NCI-H524 treated with DMSO at 0.1 percent for 48 hours (cell line): ENCODE measurements around the gene GABRP.
"Not testable (repeated sequence)": the region's sequence is repeated elsewhere in the genome, so short reads cannot be mapped to it uniquely, and the experiment has no call there.

Experiments used
- DNase-seq: peaks from one replicate; lab custom pipeline; 2025; lab: John Stamatoyannopoulos, UW

Gene GABRP

DNA sequence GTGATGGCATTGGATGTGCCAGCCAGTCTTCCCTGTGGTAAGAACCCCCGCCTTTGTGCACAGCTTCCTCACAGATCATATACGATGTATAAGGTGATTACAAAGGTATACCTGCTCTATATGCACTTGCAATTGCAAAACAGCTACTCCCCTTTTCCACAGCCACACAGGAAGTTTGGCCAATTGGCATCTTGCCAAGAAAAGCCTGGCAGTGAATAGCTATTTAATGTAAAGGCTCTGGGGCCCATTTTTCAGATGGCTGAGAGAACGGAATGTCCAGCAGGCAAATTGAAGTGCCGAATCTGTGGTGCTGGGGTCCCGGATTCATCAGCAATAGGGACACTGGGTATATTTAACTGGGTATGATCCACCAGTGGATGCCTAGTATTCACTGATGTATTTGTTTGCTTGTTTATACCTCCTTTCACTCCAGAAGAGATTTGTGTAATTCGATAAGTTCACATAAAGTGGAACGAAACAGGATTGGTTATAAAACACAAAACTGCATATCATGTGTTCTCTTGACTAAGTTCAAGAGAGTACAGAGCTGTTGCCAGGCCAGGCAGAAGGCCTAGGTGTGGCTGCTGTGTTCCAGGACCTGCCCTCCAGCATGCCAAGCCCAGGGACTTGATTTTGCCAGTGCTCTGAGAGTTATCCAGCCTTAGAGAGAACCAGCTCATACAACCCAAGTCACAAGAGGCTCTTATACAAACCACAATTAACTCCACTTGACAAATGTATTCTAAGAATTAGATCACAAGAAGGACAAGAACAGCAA, 27.7 kb upstream of the GABRP start:
- DNase-seq = no peak

DNA sequence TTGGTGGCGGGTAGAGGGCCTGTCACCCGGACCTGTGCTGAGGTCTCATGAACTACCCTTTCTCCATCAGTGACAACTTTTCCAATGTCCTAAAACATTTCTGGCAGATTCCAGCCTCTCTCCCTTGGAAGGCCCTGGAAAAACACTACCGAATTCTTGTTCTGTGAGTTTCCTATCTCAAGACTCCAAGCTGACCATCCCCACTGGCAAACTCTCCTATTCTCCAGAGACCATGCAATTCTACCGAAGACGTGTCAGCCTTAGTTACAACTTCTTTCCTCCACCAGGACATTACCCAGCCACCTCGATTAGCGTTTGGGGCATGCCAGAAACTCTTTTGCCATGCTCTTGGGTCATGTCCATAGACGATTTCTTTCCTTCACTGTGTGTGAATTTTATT, 26.8 kb upstream of the GABRP start:
- DNase-seq = no peak

DNA sequence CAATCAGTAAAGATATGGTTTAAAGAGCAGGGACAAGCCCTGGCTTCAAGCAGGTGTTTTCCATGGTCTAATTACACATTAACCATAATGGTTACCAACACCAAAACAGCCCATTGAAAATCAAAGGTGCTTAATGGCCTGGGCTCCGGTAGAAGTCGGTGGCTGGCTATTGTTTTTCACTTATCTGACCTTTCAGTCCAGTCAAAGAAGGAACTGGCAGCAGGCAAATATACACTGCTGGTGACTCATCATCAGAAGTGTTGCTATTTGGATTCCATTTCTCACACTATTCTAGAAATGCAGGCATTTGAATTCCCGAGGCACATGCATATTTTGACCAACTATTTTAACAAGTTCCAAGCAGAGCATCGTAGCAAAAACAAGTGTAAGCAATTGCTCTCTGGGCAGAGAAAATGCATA, 26.3 kb upstream of the GABRP start:
- DNase-seq = no peak

DNA sequence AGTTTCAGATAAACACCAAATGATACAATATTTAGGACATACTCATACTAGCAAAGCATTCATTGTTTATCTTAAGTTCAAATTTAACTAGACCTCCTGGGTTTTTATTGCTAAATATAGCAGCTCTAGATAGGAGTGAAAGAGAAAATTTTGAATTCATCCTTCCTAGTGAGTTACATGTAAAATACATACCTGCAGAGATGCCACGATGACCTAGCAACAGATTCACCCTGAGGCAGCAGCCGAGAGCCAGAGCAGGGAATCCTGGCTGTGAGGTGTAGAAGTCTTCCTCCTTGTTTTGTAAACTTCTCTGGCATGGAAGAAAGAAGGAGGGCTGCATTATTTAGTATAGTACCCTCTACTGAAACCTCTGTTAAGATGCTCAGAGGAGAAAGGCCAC, 25.9 kb upstream of the GABRP start:
- no peak for DNase-seq

DNA sequence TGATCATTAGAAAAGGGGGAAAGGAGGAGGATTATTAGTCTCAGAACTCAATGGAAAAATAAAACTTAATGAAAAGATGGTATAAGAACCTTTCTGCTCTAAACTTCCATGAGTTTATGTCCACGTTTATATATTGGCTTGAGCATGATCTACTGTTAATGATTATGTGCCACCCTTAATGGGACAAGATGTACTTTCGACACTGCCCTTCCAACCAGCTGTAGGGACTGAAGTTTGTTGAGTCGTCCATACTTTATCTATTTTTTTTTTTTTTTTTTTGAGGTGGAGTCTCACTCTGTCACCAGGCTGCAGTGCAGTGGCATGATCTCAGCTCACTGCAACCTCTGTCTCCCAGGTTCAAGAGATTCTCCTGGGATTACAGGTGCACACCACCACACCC, 25.0 kb upstream of the GABRP start:
- no peak for DNase-seq

DNA sequence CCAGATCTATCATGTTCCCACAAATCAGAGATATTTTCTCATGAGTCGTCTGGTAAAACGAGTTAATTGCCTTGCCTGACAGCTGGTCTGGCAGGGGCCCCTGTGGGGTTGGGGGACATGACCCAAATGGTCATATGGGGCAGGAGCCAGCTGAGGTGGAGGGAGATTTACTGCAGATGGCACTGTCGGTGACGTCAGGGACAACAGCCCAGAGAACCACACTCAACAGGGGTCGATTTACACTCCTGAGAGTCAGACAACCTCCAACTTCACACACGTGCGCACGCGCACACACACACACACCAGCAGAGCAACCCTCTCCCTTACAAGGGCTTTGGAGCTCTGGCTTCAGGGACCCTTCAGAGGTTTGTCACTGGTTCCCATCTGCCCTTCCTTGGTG, 23.4 kb upstream of the GABRP start:
- DNase-seq = peak; percentile 55

DNA sequence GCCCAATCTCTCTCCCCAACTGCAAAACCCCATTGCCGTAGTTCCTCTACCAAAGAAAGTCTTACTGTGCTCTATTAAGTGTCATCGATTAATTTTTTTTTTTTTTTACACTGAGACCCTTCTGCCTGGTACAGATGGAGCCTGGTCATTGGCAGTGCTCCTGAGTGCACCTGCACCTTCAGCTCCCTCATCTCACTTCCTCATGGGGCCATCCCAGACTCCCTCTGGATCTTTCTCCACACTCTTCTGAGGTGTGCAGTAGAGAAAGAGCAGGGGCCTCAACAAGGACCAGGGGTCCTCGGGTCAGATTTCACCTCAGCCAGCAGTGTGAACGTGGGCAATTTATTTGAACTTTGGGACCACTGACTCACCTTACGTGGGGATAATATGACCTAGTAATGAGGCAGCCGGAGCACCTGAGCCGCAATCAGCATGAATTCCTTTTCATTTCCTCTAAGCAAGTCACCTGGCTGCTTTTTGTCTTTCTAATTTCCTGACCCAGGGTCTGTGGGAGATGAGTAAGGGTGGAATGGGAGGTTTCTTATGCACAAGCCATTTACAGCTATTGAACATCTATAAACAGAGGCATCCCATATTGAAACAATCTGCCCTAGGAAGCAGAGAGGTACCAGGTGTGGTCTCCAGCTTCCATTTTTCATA, 22.3 kb upstream of the GABRP start:
- DNase-seq = no peak

DNA sequence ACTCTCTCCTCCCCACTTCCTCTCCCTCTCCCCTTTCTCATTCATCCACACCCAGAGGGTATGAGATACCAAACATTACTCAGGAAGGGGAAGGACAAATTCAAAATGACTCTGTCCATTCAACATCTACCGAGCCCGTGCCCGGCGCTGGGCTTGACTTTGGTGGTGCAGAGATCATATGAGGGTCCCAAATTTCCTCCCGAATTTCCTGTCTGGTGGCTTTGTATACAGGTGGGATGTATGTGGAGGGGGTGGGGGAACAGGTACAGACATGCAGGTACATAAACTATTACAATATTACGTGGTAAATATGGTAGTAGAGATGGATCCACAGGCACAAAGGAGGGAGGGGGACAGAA, 21.8 kb upstream of the GABRP start:
- DNase-seq = no peak

DNA sequence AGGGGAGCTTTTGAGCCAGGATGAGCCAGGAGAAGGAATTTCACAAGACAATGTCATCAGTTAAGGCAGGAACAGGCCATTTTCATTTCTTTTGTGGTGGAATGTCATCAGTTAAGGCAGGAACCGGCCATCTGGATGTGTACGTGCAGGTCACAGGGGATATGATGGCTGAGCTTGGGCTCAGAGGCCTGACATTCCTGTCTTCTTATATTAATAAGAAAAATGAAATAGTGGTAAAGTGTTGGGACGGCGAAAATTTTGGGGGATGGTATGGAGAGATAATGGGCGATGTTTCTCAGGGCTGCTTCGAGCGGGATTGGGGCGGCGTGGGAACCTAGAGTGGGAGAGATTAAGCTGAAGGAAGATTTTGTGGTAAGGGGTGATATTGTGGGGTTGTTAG, 21.2 kb upstream of the GABRP start:
- DNase-seq = not testable (repeated sequence)

DNA sequence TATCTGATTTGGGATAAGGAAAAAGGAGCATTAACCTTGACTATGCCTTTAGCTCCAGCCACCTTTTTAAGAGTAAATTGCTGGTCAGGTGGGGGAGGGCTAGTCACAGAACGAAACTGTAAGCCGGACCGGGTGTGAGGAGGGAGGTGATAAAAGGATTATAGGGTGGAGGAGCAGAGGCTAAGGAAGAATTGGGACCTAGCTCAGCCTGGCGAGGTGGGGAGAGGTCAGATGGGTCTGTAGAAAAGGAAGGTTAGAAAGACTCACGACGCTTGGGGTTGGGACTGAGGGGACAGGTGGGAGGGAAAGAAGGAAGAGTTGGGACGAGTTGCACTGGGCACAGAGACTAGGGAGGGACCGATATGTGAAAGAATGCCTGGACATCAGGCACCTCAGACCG, 17.7 kb upstream of the GABRP start:
- DNase-seq = not testable (repeated sequence)

DNA sequence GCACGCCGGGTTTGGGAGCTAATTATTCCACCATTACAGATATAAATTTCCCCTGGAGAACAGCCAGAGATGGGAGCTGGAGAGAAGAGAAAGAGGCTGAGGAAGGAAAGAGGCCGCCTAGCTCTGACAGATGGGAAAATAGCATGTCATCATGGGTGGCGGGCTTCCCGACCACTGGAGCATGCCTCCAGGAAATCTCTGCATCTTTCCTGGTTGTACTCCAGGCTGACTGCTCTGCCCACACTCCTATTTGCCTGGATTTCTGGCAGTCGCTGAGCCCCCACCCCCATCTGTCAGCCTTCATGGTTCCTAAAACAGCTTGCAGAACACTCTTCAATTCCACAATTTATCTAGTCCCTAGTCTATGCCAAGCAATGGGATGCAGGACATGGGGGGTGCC, 14.3 kb upstream of the GABRP start:
- DNase-seq = peak; percentile 19

DNA sequence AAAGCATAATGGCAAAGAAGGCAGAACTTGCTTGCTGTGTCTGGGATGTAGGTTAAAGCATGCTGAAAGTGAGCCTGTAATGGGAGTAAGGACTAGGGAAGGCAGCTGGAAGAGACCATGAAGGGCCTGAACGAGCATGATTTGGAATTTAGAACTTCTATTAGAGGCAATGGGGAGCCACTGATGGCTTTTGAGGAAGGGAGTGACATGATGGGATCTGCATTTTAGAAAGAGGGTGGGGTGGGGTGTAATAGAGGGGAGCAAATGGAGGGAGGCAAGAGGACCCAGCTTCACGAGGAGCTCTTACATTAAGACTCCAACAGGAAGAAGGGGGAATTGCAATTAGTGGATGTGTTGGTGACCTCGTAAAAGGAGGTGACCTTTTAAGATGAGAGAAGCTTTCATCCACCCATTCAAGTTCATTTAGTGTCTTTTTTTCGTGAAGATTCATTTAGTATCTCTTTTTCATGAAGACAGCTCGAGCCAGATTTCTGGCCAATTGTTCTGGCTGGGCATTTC, 13.6 kb upstream of the GABRP start:
- DNase-seq = no peak

DNA sequence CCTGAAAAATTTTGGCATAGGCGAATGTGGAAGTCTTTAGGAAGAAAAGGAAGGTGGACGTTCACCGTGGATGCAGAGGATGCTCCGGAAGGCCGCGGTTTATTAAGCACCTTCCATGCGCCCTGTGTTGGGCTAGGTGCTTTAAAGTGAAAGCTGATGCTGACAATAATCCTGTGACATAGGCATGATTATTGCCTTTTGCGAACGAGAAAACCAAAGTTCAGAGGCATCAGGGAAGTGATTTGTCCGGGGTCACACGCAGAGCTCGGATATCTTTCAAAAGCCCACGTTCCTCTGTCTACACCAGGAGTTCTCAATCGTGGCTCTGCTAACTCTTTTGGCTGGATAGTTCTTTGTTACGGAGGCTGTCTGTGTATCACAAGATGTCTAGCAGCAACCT, 12.0 kb upstream of the GABRP start:
- DNase-seq = no peak

DNA sequence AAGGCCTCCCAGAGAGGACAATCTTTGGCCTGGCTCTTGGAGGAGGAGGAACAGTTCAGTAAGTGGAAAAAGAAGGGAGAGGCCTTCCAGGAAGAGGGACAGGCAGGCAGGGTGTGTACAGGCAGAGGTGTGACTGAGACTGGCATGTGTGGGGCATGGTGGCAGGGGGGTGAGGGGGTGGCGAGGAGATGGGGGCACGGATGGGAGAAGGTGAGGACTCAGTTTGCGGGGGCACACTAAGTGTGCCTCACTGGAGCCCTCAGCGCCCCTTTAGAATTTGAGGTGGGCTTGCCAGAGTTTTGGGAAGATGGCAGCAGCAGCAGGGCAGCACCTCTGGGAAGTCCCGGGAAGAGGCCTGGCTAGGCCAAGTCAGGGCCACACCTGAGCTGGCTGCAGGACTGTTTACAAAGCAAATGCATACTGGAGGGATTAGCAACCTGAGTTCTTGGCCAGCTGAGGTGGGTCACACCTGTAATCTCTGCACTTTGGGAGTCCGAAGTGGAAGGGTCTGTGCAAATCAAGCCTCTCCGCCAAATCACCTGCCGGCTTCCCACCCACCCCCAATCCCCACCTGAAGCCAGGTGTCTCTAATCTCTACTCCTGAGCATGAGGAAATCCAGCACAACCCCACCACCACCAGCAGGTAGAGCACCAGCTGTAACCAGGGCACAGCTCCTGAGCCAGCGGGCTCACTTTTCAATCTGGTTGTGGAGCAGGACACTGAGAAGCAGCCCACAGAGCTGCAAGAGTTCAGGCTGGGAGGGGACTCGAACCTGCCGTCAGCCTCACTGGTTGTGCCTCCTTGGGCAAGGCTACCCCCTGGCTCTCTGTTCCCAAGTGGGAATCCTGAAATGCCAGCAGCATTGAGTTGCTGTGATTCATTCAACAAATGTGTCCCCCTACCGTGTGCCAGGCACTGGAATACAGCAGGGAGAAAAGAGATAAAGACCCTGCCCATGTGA, 10.2 kb upstream of the GABRP start:
- DNase-seq = no peak

DNA sequence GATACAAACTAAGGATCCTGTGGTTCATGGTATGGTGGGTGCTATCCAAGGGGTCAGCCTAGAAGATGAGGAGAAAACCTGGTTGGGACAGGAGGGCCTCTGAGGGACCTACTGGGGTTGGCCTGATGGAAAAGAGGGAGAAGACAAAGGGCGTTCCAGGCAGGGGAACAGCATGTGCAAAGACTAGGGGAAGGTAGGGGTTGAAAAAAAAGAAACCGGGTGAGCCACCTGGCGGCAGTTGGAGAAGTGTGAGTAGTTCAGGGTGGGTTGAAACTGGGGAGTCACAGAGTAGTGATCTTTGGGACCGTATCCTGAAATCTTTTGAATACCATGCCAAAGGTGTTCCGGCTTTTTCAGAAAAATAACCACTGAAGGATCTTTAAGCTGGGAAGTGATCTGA, 8.7 kb upstream of the GABRP start:
- no peak for DNase-seq

DNA sequence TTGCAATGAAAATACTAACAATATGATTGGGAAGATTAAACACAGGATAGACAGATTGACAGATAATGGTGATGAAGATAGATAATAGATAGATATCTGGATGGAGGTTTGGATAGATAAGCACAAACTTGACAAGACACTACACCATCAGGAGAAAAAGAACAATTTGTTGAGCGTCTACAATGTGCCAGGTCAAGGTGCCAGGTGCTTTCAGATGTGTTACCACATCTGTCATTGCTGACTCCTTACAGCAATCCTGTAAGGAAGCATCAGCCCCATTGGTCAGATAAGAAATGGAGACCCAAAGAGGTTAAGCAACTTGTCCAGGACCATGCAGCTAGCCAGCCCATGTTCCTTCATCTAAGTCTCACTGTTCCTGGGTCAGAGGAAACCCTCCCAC, 1.6 kb upstream of the GABRP start:
- no peak for DNase-seq

DNA sequence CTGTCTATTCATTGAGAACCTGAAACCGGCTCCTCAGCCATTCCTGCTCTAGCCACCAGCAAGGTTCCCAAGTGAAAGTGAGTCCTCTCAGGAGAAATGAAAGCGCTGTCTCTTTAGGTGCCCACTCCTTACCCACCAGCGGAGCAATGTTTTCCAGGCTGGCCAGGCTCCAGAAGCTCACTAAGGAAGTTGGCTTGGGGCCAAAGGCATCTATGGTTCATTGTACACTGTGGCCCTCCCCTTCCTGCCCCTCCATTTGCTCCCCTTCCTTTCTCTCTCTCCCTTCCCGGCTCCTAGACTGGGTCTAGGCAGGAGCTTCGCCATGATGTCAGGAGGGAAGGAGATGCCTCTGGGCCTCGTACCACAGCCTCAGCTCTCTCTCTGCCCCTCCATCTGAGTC, 1.1 kb upstream of the GABRP start:
- no peak for DNase-seq

DNA sequence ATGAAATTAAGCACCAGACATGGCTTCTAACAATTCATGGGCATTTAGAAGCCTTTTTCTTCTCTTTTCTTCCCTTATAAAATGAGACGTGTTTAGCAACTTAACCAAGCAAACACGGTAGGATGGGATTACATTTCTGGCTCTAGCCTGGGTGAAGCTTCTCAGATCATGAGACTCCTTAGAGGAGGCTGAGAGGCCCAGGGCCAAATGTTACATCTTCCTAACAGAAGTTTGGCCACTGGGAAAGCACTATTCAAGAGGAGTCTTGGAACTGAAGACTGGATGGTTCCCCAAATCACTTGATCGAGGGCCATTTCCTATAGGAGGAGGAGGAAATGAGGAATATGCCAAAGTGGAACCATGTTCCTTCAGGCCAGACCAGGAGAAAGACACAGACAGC, 1.9 kb downstream of the GABRP start:
- DNase-seq = no peak

DNA sequence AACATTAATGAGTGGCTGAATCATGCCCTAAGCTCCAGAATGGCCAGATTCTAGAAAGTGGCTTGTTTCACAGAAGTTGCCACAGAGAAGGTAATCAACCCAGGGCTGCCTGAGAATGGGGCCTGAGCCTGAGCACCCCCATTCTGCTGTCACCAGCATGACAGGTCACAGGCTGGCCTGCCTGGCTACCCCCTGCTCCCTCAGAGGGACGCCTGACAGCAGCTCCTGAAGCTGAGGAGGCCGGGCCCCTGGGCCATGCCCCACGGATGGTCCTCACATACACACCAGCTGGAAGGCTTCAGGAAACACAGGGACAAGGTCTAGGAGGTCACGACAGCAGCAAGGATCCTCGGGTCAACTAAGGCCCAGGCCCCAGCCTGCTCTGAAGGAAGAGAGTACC, 3.7 kb downstream of the GABRP start:
- no peak for DNase-seq

DNA sequence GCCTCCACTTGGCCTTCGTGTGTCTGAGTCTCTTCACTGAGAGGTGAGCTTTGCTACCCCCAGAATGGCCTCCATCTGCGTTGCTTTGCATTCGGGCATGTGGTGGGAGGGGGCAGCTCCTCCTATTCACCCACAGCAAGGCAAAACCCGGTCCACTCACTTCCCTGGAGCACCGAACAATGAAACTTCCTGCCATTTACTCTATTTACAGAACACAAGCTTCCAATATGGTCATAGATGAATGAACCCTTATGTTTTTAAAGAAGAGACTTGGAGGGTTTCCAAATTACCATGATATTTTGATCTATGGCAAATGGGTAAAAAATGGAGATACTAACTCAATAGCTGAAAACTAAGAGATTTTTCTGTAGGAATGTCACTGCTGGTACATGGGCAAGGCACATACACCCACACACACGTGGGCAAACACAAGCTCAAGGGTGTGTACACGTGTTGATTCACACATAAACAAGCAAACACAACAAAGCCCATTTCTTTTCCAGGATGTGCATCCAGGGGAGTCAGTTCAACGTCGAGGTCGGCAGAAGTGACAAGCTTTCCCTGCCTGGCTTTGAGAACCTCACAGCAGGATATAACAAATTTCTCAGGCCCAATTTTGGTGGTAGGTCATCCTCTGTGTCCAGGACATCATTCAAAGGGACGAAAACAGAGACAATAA, 5.2 kb downstream of the GABRP start:
- DNase-seq = no peak

DNA sequence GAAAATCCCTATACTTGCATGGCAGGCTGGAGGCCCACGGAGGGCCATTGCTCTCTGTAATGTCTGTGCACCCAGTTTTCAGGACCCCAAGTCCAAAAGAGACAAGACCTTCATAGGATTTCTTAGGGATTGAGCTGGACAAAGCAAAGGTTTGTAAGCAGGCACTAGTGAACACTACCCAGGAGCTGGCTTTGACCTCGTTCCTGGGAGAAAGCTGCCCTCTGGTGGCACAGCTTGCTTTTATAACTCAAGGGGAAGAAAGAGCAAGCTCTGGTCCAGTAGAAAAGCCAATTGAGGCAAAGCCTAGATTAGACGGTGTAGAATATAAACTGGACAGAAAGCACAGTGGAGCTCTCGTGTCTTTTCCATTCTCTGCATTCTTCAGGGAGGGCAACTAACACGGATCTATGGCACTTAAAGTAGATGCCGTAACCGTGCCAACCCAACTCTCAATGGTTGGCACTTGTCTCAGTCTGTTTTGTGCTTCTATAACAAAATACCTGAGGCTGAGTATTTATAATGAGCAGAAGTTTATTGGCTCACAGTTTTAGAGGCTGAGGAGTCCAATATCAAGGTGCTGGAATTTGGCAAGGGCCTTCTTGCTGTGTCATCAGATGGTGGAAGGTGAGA, 7.9 kb downstream of the GABRP start:
- no peak for DNase-seq

DNA sequence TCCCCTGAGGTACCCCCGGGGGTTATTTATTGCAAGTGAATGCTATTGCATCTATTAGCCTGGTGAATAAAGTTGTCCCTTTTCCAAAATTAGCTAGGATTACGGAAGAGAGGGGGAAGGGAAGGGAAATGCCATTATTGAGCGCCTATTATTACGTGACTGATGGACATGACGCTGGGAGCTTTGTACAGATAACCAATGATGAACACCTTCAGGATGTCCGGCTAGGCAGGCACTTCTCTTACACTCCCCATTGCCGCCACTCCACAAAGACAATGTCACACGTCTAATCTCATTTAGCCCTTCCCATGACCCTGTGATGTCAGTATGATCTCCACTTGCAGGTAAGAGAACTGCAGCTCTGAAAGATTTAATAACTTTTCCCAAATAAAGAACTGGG, 9.4 kb downstream of the GABRP start:
- no peak for DNase-seq
